Psoas muscle (tissue), 8 donors: ENCODE results near the gene GALNTL6. TPM values are rescaled to one million over a fixed set of nuclear protein-coding genes. Genes with fewer than 3 reads are reported as not detected.

Source experiments
- ATAC-seq, 4 donors: fragments of 200-7000 bp; cut with Tn5 transposase; one replicate each; pipeline ENCODE4 v1.9.1; 2020; ENCODE audit warnings: moderate library complexity in 3 of 4, mild to moderate bottlenecking in 2 of 4
- DNase-seq, 2 donors: peaks; one replicate each; pipeline ENCODE4 v3.0.0-alpha.2; 2020
- H3K27ac ChIP-seq: fragments of 200-600 bp; one replicate; pipeline ENCODE4 v1.8.0; 2022
- H3K27me3 ChIP-seq, 3 donors: fragments of 200-600 bp in 1 of 3; one replicate each; pipeline versions ENCODE4 v1.6.1 to v1.8.0; 2013 to 2022; ENCODE audit warnings: low read length in 2 of 3, mild to moderate bottlenecking in 2 of 3, moderate library complexity in 1 of 3; ENCODE audit not compliant: insufficient read depth in 3 of 3
- H3K36me3 ChIP-seq, 2 donors: fragments of 200-600 bp in 1 of 2; one replicate each; pipeline versions ENCODE4 v1.6.1 to v1.8.0; 2013 to 2022; ENCODE audit warnings: low read depth in 1 of 2, mild to moderate bottlenecking in 1 of 2, moderate library complexity in 1 of 2; ENCODE audit not compliant: insufficient read depth in 1 of 2
- H3K4me1 ChIP-seq: fragments of 200-600 bp; one replicate; pipeline ENCODE4 v1.8.0; 2022
- H3K4me3 ChIP-seq: fragments of 200-600 bp; one replicate; pipeline ENCODE4 v1.8.0; 2022; ENCODE audit warnings: mild to moderate bottlenecking
- H3K9me3 ChIP-seq: fragments of 200-600 bp; one replicate; pipeline ENCODE4 v1.8.0; 2022
- WGBS, 3 donors: extraction: QIAGEN DNeasy Blood & Tissue Kit; methylation state at CpG; one replicate each; pipeline versions ENCODE4 v1.1.6 to v1.1.7; 2013; 5-methylcytosine and 5-hydroxymethylcytosine counted together
- intact Hi-C, 2 donors: fragments of 100-400 bp; cut with DNase I; formaldehyde crosslinking; loops; one replicate each; pipeline versions ENCODE4 v1.11.0 to v1.14.2; 2022
- polyA plus RNA-seq, 3 donors: library from polyadenylated mRNA; stranded (reverse); fragments of 200-250 nt; gene quantifications; one replicate each; pipeline ENCODE4 v1.2.3, GENCODE V29; 2013
- total RNA-seq, 4 donors: library from RNA; stranded (reverse); fragmentation: NEBNext Ultra II Directional in 2 of 4; extraction: Animal tissue kit (Norgen Biotek cat#: 25700) in 2 of 4; gene quantifications; one replicate each; pipeline versions ENCODE4 v1.2.1 to v1.2.4, GENCODE V29; 2021 to 2023
- TF ChIP-seq, protein P1 (sequence below): fragments of 200-600 bp; IDR thresholded peaks from one replicate; pipeline ENCODE4 v1.8.0; 2022; ENCODE audit warnings: antibody characterized with exemption
- donor health status: healthy with polysubstance abuse.
- donor health status: DM: no; HTN: no; CAD: no; lungs with moderate emphysema.
- donor health status: Bipolar disorder and iron deficiency.
- donor health status: healthy.
- donor health status: DM: yes; HTN: yes; CAD: no.
- donor health status: DM: no; HTN: no; CAD: no.
- donor health status: DM: no; HTN: no; CAD: no.
- donor health status: DM: yes; HTN: yes; CAD: no.

The GALNTL6 gene
- total and polyA plus RNA-seq, 7 donors: 0.01 to 0.91 (median 0.21) TPM; not detected in 3

DNA sequence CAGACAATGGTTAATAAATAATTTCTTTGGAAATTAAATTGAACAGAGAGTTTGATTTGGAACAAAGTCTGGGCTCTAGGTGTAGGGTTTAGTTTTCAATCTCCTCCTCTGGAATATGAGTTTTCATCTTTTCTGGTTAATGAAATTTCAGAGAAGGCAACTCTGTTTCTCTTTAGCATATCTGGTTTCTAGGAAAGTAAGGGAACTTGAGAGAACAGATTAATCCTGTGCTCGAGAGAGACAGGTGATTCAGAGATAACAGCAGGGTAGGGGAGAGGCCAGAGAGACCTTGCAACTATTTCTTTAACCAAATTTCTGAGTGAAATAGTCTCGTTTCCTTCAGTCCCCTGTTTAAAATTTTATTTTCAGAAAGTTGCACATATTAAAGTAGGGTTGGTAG is 275.4 kb downstream of the GALNTL6 start:
- H3K9me3 ChIP-seq: no peaks in the 10 kb centered on the region
- no peaks in the 10 kb centered on the region for H3K4me1 ChIP-seq
- no peaks in the 10 kb centered on the region for H3K27me3 ChIP-seq
- intact Hi-C loops: no loop called here
- WGBS, 3 donors: 35 to 41% (median 39%) methylated on average over 2 of the region's 2 CpGs
- DNase-seq (no peak), ATAC-seq (no peak)
- no peak overlapping the region for H3K27ac ChIP-seq
- H3K4me3 ChIP-seq: no peak overlapping the region
- no peaks in the 10 kb centered on the region for H3K36me3 ChIP-seq
- TF ChIP-seq, protein P1, sequence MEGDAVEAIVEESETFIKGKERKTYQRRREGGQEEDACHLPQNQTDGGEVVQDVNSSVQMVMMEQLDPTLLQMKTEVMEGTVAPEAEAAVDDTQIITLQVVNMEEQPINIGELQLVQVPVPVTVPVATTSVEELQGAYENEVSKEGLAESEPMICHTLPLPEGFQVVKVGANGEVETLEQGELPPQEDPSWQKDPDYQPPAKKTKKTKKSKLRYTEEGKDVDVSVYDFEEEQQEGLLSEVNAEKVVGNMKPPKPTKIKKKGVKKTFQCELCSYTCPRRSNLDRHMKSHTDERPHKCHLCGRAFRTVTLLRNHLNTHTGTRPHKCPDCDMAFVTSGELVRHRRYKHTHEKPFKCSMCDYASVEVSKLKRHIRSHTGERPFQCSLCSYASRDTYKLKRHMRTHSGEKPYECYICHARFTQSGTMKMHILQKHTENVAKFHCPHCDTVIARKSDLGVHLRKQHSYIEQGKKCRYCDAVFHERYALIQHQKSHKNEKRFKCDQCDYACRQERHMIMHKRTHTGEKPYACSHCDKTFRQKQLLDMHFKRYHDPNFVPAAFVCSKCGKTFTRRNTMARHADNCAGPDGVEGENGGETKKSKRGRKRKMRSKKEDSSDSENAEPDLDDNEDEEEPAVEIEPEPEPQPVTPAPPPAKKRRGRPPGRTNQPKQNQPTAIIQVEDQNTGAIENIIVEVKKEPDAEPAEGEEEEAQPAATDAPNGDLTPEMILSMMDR: no peak

DNA sequence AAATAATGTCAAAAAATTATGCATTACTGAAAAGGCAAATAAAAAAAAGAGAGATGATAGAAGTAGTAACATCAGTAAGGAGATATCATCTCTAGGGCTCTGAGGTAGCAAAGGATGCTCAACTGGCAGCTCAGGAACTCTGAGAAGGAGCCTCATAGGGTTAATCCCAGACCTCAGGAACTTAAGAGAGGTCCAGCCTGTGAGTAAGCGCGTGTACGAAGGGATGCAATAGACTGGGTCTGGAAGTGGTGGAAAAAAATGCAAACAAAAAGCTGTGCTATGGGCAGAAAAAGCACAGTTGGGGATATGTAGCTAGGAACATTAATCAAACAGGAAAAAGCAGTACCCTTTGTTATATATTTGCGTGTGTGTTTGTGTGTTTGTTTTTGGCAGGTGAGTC is 282.0 kb downstream of the GALNTL6 start:
- Histone ChIP-seq H3K9me3 (no peaks in the 10 kb centered on the region), H3K4me3 (no peak overlapping the region), H3K27me3 (no peaks in the 10 kb centered on the region), H3K27ac (no peak overlapping the region), H3K4me1 (no peaks in the 10 kb centered on the region), H3K36me3 (no peaks in the 10 kb centered on the region)
- WGBS, 3 donors: 64 to 76% (median 73%) methylated on average over 4 of the region's 4 CpGs
- intact Hi-C loops: no loop called here
- ATAC-seq: no peak
- DNase-seq: no peak
- TF ChIP-seq, protein P1: no peak

- Histone ChIP-seq H3K27ac (no peak overlapping the region), H3K27me3 (no peaks in the 10 kb centered on the region), H3K4me3 (no peak overlapping the region), H3K36me3 (no peaks in the 10 kb centered on the region), H3K4me1 (no peaks in the 10 kb centered on the region), H3K9me3 (no peaks in the 10 kb centered on the region)
- intact Hi-C loops: no loop called here
- TF ChIP-seq, protein P1: no peak
- DNase-seq (no peak), ATAC-seq (no peak)
- 63 to 70% (median 65%) methylated on average over 6 of the region's 6 CpGs for WGBS, 3 donors
Observed at GRCh38 chr4:172096786-172097185, 283.6 kb downstream of the GALNTL6 start.

GRCh38 chr4:172099376-172099775 is 286.2 kb downstream of the GALNTL6 start:
- TF ChIP-seq, protein P1: no peak
- no peaks in the 10 kb centered on the region for H3K4me1 ChIP-seq
- no peaks in the 10 kb centered on the region for H3K27me3 ChIP-seq
- no peak overlapping the region for H3K27ac ChIP-seq
- intact Hi-C loops: no loop called here
- no peak for DNase-seq
- WGBS, 3 donors: 43 to 54% (median 49%) methylated on average over 2 of the region's 2 CpGs
- H3K4me3 ChIP-seq: no peak overlapping the region
- no peaks in the 10 kb centered on the region for H3K9me3 ChIP-seq
- H3K36me3 ChIP-seq: no peaks in the 10 kb centered on the region
- ATAC-seq: no peak

DNA sequence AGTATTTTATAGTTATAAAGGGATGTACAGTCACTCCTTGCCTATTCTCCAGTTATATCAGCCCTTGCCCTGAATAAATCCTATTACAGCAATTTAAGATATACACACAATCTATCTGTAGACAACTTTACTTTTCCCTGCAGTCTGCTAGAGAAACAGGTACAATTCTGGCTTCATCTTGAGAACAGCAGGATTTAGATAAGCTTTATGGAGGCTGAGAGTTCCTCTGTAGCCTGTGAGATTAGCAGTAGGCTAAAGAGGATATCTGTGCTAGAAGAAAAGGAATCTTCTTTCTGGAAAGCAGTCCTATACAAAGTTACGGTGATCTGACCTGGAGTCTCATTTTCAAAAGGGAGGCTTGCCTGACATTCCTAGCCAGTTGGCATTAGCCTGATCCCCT is 290.3 kb downstream of the GALNTL6 start:
- DNase-seq (no peak), ATAC-seq (no peak)
- Histone ChIP-seq H3K36me3 (no peaks in the 10 kb centered on the region), H3K27me3 (no peaks in the 10 kb centered on the region), H3K9me3 (no peaks in the 10 kb centered on the region), H3K4me3 (no peak overlapping the region), H3K4me1 (no peaks in the 10 kb centered on the region), H3K27ac (no peak overlapping the region)
- intact Hi-C loops: no loop called here
- 82 to 100% (median 91%) methylated on average over 1 of the region's 1 CpG for WGBS, 3 donors
- TF ChIP-seq, protein P1: no peak
